ENCODE data around the gene FHOD1.

Gene FHOD1

GRCh38 chr16:67256701-67257230 is 9.5 kb upstream of the FHOD1 start:
- DNase-seq (ENCODE audit: low spot score) (peak; percentile 54), ATAC-seq (ENCODE audit: low read depth) (no peak)
- no peaks in the 10 kb centered on the region for H3K9me3 ChIP-seq (ENCODE audit: severe bottlenecking)
- H3K36me3 ChIP-seq (ENCODE audit: low read depth), result peaks cover 11% of the 10 kb centered on the region
- no peak for TF ChIP-seq CTCF (IDR thresholded peaks at IDR 0.05; ENCODE audit: poor library complexity, severe bottlenecking)
- H3K27me3 ChIP-seq (ENCODE audit: insufficient read depth, poor library complexity, severe bottlenecking), result no peaks in the 10 kb centered on the region
- no peaks in the 10 kb centered on the region for H3K4me1 ChIP-seq (ENCODE audit: insufficient read depth, poor library complexity, severe bottlenecking)
- no peak overlapping the region for H3K4me3 ChIP-seq (ENCODE audit: severe bottlenecking)
- H3K27ac ChIP-seq (ENCODE audit: poor library complexity, severe bottlenecking), result no peak overlapping the region

GRCh38 chr16:67255553-67256221 is 8.4 kb upstream of the FHOD1 start:
- H3K4me1 ChIP-seq (ENCODE audit: insufficient read depth, poor library complexity, severe bottlenecking), result no peaks in the 10 kb centered on the region
- no peak overlapping the region for H3K27ac ChIP-seq (ENCODE audit: poor library complexity, severe bottlenecking)
- H3K27me3 ChIP-seq (ENCODE audit: insufficient read depth, poor library complexity, severe bottlenecking), result no peaks in the 10 kb centered on the region
- H3K36me3 ChIP-seq (ENCODE audit: low read depth), result peaks cover 11% of the 10 kb centered on the region
- ATAC-seq (ENCODE audit: low read depth) (no peak), DNase-seq (ENCODE audit: low spot score) (no peak)
- no peaks in the 10 kb centered on the region for H3K9me3 ChIP-seq (ENCODE audit: severe bottlenecking)
- no peak overlapping the region for H3K4me3 ChIP-seq (ENCODE audit: severe bottlenecking)
- no peak for TF ChIP-seq CTCF (IDR thresholded peaks at IDR 0.05; ENCODE audit: poor library complexity, severe bottlenecking)

- ATAC-seq (ENCODE audit: low read depth), result no peak
- no peak for TF ChIP-seq CTCF (IDR thresholded peaks at IDR 0.05; ENCODE audit: poor library complexity, severe bottlenecking)
Measured at GRCh38 chr16:67254801-67255552, 7.7 kb upstream of the FHOD1 start.

GRCh38 chr16:67252609-67253497 is 5.6 kb upstream of the FHOD1 start:
- ATAC-seq (ENCODE audit: low read depth), result no peak

More at GRCh38 chr16:67254801-67255552, 7.7 kb upstream of the FHOD1 start:
- peaks cover 11% of the 10 kb centered on the region for H3K36me3 ChIP-seq (ENCODE audit: low read depth)
- no peaks in the 10 kb centered on the region for H3K27me3 ChIP-seq (ENCODE audit: insufficient read depth, poor library complexity, severe bottlenecking)
- no peak for DNase-seq (ENCODE audit: low spot score)
- H3K9me3 ChIP-seq (ENCODE audit: severe bottlenecking), result no peaks in the 10 kb centered on the region
- no peak overlapping the region for H3K27ac ChIP-seq (ENCODE audit: poor library complexity, severe bottlenecking)
- H3K4me3 ChIP-seq (ENCODE audit: severe bottlenecking), result no peak overlapping the region
- H3K4me1 ChIP-seq (ENCODE audit: insufficient read depth, poor library complexity, severe bottlenecking), result no peaks in the 10 kb centered on the region

More at GRCh38 chr16:67252609-67253497, 5.6 kb upstream of the FHOD1 start:
- TF ChIP-seq CTCF (IDR thresholded peaks at IDR 0.05; ENCODE audit: poor library complexity, severe bottlenecking), result no peak
- Histone ChIP-seq H3K4me1 (ENCODE audit: insufficient read depth, poor library complexity, severe bottlenecking) (peaks cover 3% of the 10 kb centered on the region), H3K27ac (ENCODE audit: poor library complexity, severe bottlenecking) (no peak overlapping the region), H3K27me3 (ENCODE audit: insufficient read depth, poor library complexity, severe bottlenecking) (no peaks in the 10 kb centered on the region), H3K9me3 (ENCODE audit: severe bottlenecking) (no peaks in the 10 kb centered on the region), H3K4me3 (ENCODE audit: severe bottlenecking) (no peak overlapping the region), H3K36me3 (ENCODE audit: low read depth) (peaks cover 11% of the 10 kb centered on the region)
- no peak for DNase-seq (ENCODE audit: low spot score)
